Sigmoid colon (tissue), 4 donors: ENCODE results near the gene ZNF334.

ENCODE experiments used
- CTCF ChIP-seq, 4 experiments: fragments of 450-650 bp in 3 of 4; fragments of 200-600 bp in 1 of 4; IDR thresholded peaks; one replicate each; pipeline ENCODE4 v1.5.1; 2016 to 2019; ENCODE audit warnings: antibody characterized with exemption in 4 of 4, mild to moderate bottlenecking in 3 of 4, moderate library complexity in 2 of 4
- POLR2AphosphoS5 ChIP-seq, 4 donors: sonication (generic); formaldehyde crosslinking; IDR thresholded peaks; one replicate each; pipeline ENCODE4 v1.6.1; 2017; ENCODE audit warnings: antibody characterized with exemption in 4 of 4

- no peak for TF ChIP-seq CTCF (IDR thresholded peaks at IDR 0.05)
- no peak for TF ChIP-seq POLR2AphosphoS5 (IDR thresholded peaks at IDR 0.05)
Measured at GRCh38 chr20:46520540-46520939, 7.2 kb upstream of the ZNF334 start.
